ENCODE data around the gene CCNI2.

Gene CCNI2

GRCh38 chr5:132750471-132751230, 3.4 kb downstream of the CCNI2 start:
- DNase-seq (ENCODE audit: low read depth): no peak

- no peak for DNase-seq (ENCODE audit: low read depth)
Observed at GRCh38 chr5:132751444-132751843, 4.2 kb downstream of the CCNI2 start.

- DNase-seq (ENCODE audit: low read depth): no peak
Observed at GRCh38 chr5:132751971-132752580, 4.8 kb downstream of the CCNI2 start.

GRCh38 chr5:132752581-132753125, 5.4 kb downstream of the CCNI2 start:
- DNase-seq (ENCODE audit: low read depth): no peak

GRCh38 chr5:132753135-132753987, 6.1 kb downstream of the CCNI2 start:
- DNase-seq (ENCODE audit: low read depth): peak; percentile 35

GRCh38 chr5:132754111-132754510, 6.9 kb downstream of the CCNI2 start:
- no peak for DNase-seq (ENCODE audit: low read depth)

GRCh38 chr5:132754947-132755346, 7.7 kb downstream of the CCNI2 start:
- peak; percentile 58 for DNase-seq (ENCODE audit: low read depth)

GRCh38 chr5:132756542-132756941, 9.3 kb downstream of the CCNI2 start:
- no peak for DNase-seq (ENCODE audit: low read depth)

GRCh38 chr5:132758451-132758850, 11.2 kb downstream of the CCNI2 start:
- no peak for DNase-seq (ENCODE audit: low read depth)

GRCh38 chr5:132759114-132760048, 12.2 kb downstream of the CCNI2 start:
- no peak for DNase-seq (ENCODE audit: low read depth)

- DNase-seq (ENCODE audit: low read depth): no peak
Observed at GRCh38 chr5:132760049-132760420, 12.8 kb downstream of the CCNI2 start.

GRCh38 chr5:132760601-132761317, 13.5 kb downstream of the CCNI2 start:
- no peak for DNase-seq (ENCODE audit: low read depth)

GRCh38 chr5:132761321-132762240, 14.4 kb downstream of the CCNI2 start:
- no peak for DNase-seq (ENCODE audit: low read depth)

GRCh38 chr5:132762246-132763000, 15.2 kb downstream of the CCNI2 start:
- no peak for DNase-seq (ENCODE audit: low read depth)

GRCh38 chr5:132763181-132764036, 16.2 kb downstream of the CCNI2 start:
- no peak for DNase-seq (ENCODE audit: low read depth)

GRCh38 chr5:132764051-132764450, 16.8 kb downstream of the CCNI2 start:
- no peak for DNase-seq (ENCODE audit: low read depth)

GRCh38 chr5:132764671-132765238, 17.5 kb downstream of the CCNI2 start:
- no peak for DNase-seq (ENCODE audit: low read depth)
